GM18909 (cell line): Measurements from ENCODE around the gene FRYL.
"Not testable (repeated sequence)": the region's sequence is repeated elsewhere in the genome, so short reads cannot be mapped to it uniquely, and the experiment has no call there.

Experiments used
- ATAC-seq: cut with Tn5 transposase; IDR thresholded peaks from one replicate; pipeline ENCODE4 v1.9.1; 2021; ENCODE audit warnings: mild to moderate bottlenecking; ENCODE audit not compliant: unreplicated experiment, poor library complexity

FRYL gene

DNA sequence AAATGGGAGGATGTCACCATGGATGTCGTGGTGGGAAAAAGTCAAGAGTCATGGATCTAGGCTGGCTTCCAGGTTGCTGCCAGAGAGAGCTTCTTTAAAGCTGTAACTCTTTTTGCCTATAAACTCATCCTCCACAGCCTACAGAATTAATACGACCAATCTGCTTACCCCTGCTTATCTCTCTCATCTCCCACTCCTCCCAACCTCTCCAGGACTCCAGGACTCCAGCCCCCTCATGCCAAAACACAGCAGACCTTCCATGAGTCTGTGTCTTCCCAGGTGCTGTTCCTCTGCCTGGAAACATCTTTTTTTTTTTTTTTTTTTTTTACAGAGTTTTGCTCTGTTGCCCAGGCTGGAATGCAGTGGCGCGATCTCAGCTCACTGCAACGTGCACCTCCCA, 312.2 kb downstream of the FRYL start:
- no peak for ATAC-seq

DNA sequence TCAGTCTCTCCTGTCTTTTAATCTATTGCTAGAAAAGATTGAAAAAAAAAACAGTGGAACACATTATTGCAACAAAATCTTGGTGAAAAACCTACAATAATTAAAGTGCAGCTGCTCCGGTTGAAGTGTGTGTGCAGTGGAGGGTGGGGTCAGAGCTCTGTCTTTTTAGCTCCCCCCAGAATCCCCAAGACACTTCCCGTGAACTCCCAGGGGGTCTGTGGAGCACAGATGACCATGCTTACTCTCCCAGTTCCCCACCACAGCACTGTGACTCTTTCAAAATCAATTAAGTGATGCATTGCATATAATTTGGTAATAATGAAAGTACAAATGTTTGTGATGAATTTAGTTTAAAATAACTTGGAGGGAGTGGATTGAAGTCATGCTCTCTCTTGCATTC, 312.6 kb downstream of the FRYL start:
- no peak for ATAC-seq

DNA sequence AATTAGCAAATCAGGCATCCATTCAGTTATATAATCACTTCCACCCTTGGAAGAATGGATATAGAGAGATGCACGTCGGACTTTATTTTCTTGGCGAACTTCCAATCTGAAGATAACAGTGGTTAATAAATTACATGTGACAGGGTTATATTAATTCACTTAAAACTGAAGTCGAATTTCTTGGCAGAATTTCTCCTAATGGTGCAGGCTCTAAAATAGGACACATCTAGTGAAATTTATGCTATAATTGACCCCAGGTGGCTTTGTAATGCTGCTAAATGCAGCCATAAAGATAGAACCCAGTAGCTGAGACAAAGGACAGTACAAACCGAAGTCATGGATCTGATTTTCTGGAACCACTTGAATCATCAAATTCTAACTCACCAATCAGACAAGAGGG, 317.7 kb downstream of the FRYL start:
- no peak for ATAC-seq

DNA sequence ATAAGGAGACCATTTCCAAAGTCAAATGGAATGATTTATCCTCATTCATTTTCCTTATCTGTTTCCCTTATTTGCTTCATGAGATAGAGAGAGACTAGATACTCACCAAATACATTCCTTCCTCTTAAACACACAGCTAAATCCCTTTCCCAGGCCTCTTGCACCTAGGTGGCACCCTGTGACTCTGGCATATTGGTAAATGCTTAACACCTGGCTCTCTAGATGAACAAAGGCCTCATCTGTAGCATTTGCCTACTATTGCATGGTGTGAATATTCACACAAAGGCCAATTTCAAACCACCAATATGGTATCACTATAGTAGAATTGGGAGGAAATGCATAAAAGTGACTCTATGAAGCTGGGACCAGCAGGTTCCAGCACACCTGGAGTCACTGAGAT, 319.1 kb downstream of the FRYL start:
- ATAC-seq: no peak

DNA sequence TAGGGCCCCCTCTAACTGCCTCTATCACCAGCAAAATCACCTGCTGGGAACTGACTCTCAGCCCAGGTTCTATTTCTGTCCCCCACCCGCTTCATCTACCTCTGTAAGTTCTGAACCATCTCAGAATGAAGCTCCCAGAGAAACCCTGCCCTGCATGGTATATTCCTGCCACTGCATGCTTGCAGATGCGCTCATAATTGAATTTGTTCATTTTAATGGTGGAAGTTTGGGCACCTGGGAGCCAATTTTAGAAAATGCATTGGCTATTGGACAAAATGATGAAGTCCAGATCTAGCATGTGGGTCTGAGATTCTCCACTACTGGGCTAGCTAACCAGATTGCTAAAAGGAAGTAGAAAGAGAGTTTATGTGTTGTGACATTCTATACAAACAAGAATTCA, 325.5 kb downstream of the FRYL start:
- no peak for ATAC-seq

DNA sequence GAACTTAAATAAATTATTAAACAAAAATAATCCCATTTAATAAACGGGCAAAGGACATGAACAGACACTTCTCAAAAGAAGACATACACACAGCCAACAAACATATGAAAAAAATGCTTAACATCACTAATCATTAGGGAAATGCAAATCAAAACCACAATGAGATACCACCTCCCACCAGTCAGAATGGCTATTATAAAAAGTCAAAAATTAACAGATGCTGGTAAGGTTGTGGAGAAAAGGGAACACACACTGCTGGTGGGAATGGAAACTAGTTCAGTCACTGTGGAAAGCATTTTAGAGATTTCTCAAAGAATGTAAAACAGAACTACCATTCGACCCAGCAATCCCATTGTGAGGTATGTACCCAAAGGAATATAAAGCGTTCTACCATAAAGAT, 328.4 kb downstream of the FRYL start:
- not testable (repeated sequence) for ATAC-seq

DNA sequence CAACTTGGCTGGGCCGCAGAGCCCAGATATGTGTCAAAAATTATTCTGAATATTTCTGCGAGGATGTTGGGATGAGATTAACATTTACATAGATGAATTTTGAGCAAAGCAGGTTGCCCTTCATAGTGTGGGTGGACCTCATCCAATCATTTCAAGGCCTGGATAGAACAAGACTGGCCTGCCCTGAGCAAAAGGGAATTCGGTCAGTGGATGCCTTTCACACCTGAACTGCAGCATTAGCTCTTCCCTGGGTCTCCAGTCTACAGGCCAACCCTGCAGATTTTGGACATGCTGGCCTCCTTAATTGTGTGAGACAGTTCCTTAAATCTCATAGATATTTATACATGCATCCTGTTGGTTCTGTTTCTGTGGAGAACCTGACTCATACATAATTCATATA, 329.3 kb downstream of the FRYL start:
- no peak for ATAC-seq

DNA sequence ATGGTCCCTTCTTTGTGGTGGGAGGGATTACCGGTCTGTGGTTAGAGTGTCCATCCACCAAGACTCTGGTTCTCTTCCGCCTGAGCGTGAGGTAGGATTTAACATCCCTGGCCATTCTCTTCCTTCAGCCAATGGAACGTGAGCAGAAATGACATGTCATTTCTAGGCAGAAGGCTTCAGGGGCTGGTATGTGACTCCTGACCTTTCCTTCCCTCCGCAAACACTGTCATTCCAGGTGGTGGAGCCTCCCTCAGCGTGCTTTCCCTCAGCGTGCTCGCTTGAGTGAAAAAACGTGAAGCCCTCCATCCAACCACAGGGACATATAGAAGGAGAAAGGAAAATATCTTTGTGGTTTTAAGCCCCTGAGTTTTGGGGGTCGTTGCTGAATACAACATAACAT, 330.9 kb downstream of the FRYL start:
- no peak for ATAC-seq
